ENCODE data around the gene KIF16B.

KIF16B gene

DNA sequence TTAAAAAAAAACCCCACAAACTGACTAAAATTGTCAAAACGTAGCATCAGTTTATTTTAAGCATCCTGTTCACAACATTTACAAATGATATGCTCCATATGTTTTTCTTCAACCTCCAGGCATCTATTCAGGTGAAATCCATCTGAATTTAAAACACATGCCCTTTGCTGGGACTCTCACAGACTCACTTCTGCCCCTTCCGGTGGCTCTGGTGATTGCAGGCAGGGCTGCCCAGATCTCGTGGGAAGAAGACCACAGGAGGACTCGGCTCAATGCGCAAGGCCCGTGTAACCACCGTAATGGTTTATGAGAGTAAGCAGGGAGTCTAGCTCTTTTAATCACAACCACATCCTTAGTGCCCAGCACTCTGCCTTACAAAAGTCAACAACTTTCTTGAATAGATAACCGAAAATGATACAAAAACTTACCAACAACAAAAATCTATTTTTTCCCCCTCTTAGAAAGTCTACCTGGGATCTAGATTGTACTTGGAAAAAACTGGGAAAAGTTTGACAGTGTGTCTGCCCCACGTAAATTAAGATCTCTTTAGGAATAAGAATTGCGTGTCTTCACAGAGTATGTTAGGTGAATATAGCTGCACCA is 139.1 kb downstream of the KIF16B start:
- Histone ChIP-seq H3K27me3 (replicated peaks; ENCODE audit: control insufficient read depth, insufficient read depth, low read length) (no peaks in the 10 kb centered on the region), H3K4me3 (replicated peaks; ENCODE audit: low read depth, low read length) (no peak overlapping the region), H3K36me3 (ENCODE audit: control insufficient read depth, insufficient read depth, low read length) (no peaks in the 10 kb centered on the region)
- DNase-seq (ENCODE audit: extremely low read depth, insufficient read length), result peak; percentile 62
- TF ChIP-seq, protein P1, sequence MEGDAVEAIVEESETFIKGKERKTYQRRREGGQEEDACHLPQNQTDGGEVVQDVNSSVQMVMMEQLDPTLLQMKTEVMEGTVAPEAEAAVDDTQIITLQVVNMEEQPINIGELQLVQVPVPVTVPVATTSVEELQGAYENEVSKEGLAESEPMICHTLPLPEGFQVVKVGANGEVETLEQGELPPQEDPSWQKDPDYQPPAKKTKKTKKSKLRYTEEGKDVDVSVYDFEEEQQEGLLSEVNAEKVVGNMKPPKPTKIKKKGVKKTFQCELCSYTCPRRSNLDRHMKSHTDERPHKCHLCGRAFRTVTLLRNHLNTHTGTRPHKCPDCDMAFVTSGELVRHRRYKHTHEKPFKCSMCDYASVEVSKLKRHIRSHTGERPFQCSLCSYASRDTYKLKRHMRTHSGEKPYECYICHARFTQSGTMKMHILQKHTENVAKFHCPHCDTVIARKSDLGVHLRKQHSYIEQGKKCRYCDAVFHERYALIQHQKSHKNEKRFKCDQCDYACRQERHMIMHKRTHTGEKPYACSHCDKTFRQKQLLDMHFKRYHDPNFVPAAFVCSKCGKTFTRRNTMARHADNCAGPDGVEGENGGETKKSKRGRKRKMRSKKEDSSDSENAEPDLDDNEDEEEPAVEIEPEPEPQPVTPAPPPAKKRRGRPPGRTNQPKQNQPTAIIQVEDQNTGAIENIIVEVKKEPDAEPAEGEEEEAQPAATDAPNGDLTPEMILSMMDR (IDR thresholded peaks at IDR 0.05; ENCODE audit: insufficient read depth, low read length, poor library complexity, severe bottlenecking), result peak; percentile 79

DNA sequence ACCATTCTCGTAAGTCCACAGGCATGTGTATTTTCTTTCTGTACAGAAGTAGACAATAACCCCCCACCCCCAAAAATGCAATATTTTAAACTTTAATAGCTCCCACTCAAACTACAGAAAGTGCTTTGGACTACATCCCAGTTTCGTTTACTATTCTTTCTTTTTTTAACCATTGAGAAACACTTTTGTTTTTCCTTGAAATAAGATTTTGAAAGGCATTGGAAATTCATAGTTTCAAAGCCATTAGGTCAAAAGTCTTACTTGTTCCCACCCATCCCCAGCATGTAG is 140.0 kb downstream of the KIF16B start:
- no peaks in the 10 kb centered on the region for H3K27me3 ChIP-seq (replicated peaks; ENCODE audit: control insufficient read depth, insufficient read depth, low read length)
- no peak overlapping the region for H3K4me3 ChIP-seq (replicated peaks; ENCODE audit: low read depth, low read length)
- H3K36me3 ChIP-seq (ENCODE audit: control insufficient read depth, insufficient read depth, low read length), result no peaks in the 10 kb centered on the region
- TF ChIP-seq, protein P1 (IDR thresholded peaks at IDR 0.05; ENCODE audit: insufficient read depth, low read length, poor library complexity, severe bottlenecking), result no peak
- no peak for DNase-seq (ENCODE audit: extremely low read depth, insufficient read length)

DNA sequence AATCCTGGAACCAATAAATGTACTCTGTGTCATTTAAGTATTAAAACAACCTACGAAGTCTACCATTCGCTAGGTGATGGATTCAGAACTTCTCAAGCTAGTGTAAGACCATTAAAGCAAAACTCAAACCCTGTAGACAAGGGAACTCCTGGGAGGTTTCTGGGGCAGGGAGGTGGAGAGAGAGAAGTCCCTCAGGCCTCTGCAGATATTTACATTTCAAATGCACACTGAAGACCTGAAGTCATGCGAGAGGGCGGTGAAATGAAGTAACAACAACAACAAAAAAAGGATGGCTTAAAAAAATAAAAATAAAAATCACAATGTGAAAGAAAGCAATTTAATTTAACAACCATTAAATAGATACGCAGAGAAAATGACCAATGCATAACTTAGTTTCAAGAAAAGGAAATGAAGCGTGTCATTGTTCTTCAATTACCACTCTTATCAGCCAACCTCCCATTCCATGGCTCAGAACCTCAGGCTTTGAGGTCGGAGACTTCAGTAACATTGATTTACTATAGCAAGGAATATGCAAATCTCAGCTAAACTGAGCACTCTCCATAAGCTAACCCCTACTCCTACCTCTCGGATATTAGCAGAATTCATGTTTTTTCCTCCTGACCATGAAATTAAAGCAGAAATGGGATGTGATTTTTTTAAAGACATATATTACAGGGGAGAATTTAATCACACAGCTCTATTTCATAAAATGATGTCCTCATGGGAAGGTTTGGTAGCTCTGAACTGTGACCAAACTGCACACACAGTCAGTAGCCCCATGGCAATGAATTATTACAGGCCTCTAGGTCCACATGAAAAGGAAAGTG is 140.6 kb downstream of the KIF16B start:
- H3K4me3 ChIP-seq (replicated peaks; ENCODE audit: low read depth, low read length), result no peak overlapping the region
- no peaks in the 10 kb centered on the region for H3K36me3 ChIP-seq (ENCODE audit: control insufficient read depth, insufficient read depth, low read length)
- no peaks in the 10 kb centered on the region for H3K27me3 ChIP-seq (replicated peaks; ENCODE audit: control insufficient read depth, insufficient read depth, low read length)
- DNase-seq (ENCODE audit: extremely low read depth, insufficient read length), result no peak
- TF ChIP-seq, protein P1 (IDR thresholded peaks at IDR 0.05; ENCODE audit: insufficient read depth, low read length, poor library complexity, severe bottlenecking), result no peak

DNA sequence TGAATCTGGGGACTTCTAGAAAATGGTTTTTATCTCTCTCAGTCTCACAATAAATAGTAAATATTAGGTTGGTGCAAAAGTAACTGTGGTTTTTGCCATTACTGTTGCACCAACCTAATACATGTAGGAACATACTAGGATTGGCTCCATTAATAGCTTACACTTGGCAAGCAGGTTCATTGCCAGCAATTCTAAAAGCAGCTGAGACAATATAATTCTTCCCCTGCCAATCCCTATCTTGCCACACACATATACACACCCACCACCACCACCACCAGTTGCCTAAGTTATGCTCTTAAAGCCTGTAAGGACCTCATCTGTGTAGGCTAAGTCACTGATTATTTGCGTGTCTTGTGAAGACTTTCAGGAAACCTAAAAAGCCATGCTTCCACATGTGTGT is 145.1 kb downstream of the KIF16B start:
- TF ChIP-seq, protein P1 (IDR thresholded peaks at IDR 0.05; ENCODE audit: insufficient read depth, low read length, poor library complexity, severe bottlenecking), result no peak
- no peak for DNase-seq (ENCODE audit: extremely low read depth, insufficient read length)
- Histone ChIP-seq H3K4me3 (replicated peaks; ENCODE audit: low read depth, low read length) (no peak overlapping the region), H3K36me3 (ENCODE audit: control insufficient read depth, insufficient read depth, low read length) (no peaks in the 10 kb centered on the region), H3K27me3 (replicated peaks; ENCODE audit: control insufficient read depth, insufficient read depth, low read length) (no peaks in the 10 kb centered on the region)

DNA sequence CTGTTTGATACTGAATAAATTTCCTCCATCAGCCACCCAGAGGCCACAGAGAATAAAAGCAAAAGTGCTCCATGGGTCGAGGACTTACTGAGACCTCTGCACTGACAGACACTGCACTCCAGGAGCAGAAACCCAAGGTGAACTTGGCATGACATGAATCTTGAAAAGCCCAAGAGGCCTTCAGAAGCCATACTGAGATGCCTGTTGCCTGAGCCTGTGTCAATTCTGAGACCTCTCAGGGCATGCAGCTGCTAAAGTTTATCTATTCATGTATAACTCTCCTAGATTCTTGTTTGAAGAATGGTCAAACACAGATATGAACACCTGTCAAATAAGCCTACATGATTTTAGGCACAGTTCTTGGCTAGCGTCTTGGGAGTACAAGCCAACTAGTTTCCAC is 145.7 kb downstream of the KIF16B start:
- no peak for DNase-seq (ENCODE audit: extremely low read depth, insufficient read length)
- Histone ChIP-seq H3K4me3 (replicated peaks; ENCODE audit: low read depth, low read length) (no peak overlapping the region), H3K27me3 (replicated peaks; ENCODE audit: control insufficient read depth, insufficient read depth, low read length) (no peaks in the 10 kb centered on the region), H3K36me3 (ENCODE audit: control insufficient read depth, insufficient read depth, low read length) (no peaks in the 10 kb centered on the region)
- TF ChIP-seq, protein P1 (IDR thresholded peaks at IDR 0.05; ENCODE audit: insufficient read depth, low read length, poor library complexity, severe bottlenecking), result no peak
